Measurements from ENCODE around the gene FAM163B. TPM values are rescaled to one million over a fixed set of nuclear protein-coding genes. Genes with fewer than 3 reads are reported as not detected.

Gene FAM163B
- total and polyA plus RNA-seq, 9 of the 15 experiments (the other 6 are each of a cell fraction or from before 2014, with no cell fraction given) = not detected

DNA sequence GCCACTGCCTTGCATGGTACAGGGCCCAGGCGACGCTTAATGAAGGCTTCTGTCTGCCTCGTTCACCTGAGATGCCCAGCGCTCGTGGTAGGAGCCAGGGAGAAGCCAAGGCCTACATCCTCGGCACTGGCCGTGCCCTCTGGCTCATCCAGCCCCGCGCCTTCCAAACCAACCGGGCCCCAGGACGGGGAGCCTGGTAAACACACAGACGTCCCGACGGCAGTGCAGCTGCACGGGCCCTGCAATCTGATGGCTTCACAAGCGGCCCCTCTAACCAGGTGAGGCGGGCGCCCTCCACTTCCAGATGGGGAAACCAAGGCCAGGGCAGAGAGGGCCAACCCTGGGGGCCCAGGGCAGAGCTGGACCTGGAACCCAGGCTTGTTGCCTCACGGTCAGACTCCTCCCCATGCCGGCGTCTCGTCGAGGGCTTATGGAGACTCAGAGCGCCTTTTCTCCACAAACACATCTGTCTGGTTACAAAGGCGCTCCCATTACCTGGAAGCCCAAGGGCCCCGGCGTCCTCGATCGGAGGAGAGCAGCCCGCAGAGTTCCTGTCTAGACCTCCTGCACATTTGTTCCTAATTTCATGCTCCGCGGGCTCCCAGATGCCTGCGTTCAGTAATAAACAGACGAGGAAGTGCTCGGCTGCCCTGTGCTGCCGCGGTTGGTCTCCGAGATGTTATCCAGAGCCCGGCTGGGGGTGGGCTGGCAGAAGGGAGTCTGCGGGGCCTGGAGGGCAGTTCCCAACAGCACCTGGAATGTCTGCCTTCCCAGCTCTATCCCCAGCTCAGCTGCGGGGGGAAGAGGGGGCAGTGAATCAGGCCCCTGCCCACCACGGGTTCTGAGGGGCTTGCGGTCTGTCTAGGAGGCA lies 23.5 kb downstream of the FAM163B start:
- Histone ChIP-seq H3K9me3 (replicated peaks; ENCODE audit: control insufficient read depth, insufficient read depth, low read depth, low read length) (peaks cover 4% of the 10 kb centered on the region), H3K4me2 (ENCODE audit: insufficient read depth, low read length) (no peak overlapping the region), H4K20me1 (replicated peaks; ENCODE audit: control insufficient read depth, insufficient read depth, low read length) (no peaks in the 10 kb centered on the region; the same call in 1 of the 2 replicates), H3K4me1 (replicated peaks in 1 of 2; ENCODE audit: control insufficient read depth in 2 of 2, insufficient read depth in 2 of 2, low read length in 2 of 2) (peaks cover 0 to 6% of the 10 kb centered on the region in 2 experiments; a peak in 2 of 5 replicates), H2AFZ (ENCODE audit: low read depth, low read length) (no peak overlapping the region), H3K27me3 (ENCODE audit: control insufficient read depth in 2 of 2, insufficient read depth in 2 of 2, low read length in 2 of 2) (peaks cover 18 to 59% of the 10 kb centered on the region in 2 experiments; a peak in 4 of 5 replicates), H3K27ac (ENCODE audit: extremely low read depth, low read depth, low read length) (no peak overlapping the region), H3K36me3 (ENCODE audit: control insufficient read depth, insufficient read depth, low read length) (no peaks in the 10 kb centered on the region), H3K79me2 (ENCODE audit: control insufficient read depth, insufficient read depth, low read length) (no peaks in the 10 kb centered on the region), H3K9ac (ENCODE audit: insufficient read depth in 1 of 2, low read depth in 2 of 2, low read length in 2 of 2) (no peak overlapping the region; a peak in 1 of 4 replicates), H3K4me3 (no peak overlapping the region), H3K9me1 (ENCODE audit: control insufficient read depth, insufficient read depth, low read length) (no peaks in the 10 kb centered on the region)
- WGBS (ENCODE audit: insufficient coverage, low coverage, missing lambda C conversion rate) = under 1% methylated on average over 37 of the region's 43 CpGs
- DNase-seq (ENCODE audit: extremely low read depth in 1 of 4, low spot score in 3 of 4) = no peak
- ChIA-PET CTCF (ENCODE audit: low intra/inter-chr PET ratio) (no interaction called here), POLR2A (interaction anchor here (0.6 to 1.1 kb wide), 2 partner anchors 8 to 10 kb away, joined by 3 to 6 read pairs; no protein-coding TSS in a partner anchor)
- no peak for ATAC-seq
- FAIRE-seq = no peak
- intact Hi-C loops (cut with micrococcal nuclease) = no loop called here
- BruUV-seq (replicated peaks) = no TSS peak
- in situ Hi-C loops (cut with MboI) = no loop called here
- TF ChIP-seq SAFB2 (IDR thresholded peaks at IDR 0.05; ENCODE audit: borderline replicate concordance, low read depth, low read length, severe bottlenecking) (no peak), POLR2H (tag; IDR thresholded peaks at IDR 0.05; ENCODE audit: low read depth) (no peak), TAF9B (IDR thresholded peaks at IDR 0.05; ENCODE audit: partially characterized antibody) (no peak), RBM25 (IDR thresholded peaks at IDR 0.05; ENCODE audit: low read depth, low read length, severe bottlenecking) (no peak), HDAC1 (IDR thresholded peaks at IDR 0.05) (no peak), ZNF644 (tag; IDR thresholded peaks at IDR 0.05; ENCODE audit: low read depth) (no peak), ZNF24 (IDR thresholded peaks at IDR 0.05) (no peak), TGIF2 (CRISPR knock-in tag; IDR thresholded peaks at IDR 0.05) (no peak), ZNF699 (CRISPR knock-in tag; IDR thresholded peaks at IDR 0.05; ENCODE audit: insufficient replicate concordance) (no peak), TAF1 (IDR thresholded peaks at IDR 0.05; ENCODE audit: control insufficient read depth, extremely low read depth, insufficient read depth, low read length, severe bottlenecking) (no peak), TOE1 (IDR thresholded peaks at IDR 0.05; ENCODE audit: borderline replicate concordance) (no peak), TOE1 (CRISPR knock-in tag; IDR thresholded peaks at IDR 0.05; ENCODE audit: borderline replicate concordance, low read depth) (no peak), ZSCAN32 (CRISPR knock-in tag; IDR thresholded peaks at IDR 0.05) (no peak), MCM3 (IDR thresholded peaks at IDR 0.05) (no peak), RBM14 (IDR thresholded peaks at IDR 0.05; ENCODE audit: borderline replicate concordance, insufficient read depth, low read depth, low read length) (no peak), ILK (tag; IDR thresholded peaks at IDR 0.05; ENCODE audit: borderline replicate concordance, low read depth) (no peak), MTA3 (IDR thresholded peaks at IDR 0.05; ENCODE audit: borderline replicate concordance) (no peak)
- TF ChIP-seq, protein P1, sequence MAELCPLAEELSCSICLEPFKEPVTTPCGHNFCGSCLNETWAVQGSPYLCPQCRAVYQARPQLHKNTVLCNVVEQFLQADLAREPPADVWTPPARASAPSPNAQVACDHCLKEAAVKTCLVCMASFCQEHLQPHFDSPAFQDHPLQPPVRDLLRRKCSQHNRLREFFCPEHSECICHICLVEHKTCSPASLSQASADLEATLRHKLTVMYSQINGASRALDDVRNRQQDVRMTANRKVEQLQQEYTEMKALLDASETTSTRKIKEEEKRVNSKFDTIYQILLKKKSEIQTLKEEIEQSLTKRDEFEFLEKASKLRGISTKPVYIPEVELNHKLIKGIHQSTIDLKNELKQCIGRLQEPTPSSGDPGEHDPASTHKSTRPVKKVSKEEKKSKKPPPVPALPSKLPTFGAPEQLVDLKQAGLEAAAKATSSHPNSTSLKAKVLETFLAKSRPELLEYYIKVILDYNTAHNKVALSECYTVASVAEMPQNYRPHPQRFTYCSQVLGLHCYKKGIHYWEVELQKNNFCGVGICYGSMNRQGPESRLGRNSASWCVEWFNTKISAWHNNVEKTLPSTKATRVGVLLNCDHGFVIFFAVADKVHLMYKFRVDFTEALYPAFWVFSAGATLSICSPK (IDR thresholded peaks at IDR 0.05; ENCODE audit: borderline replicate concordance) = no peak
- TF ChIP-seq, protein P2, sequence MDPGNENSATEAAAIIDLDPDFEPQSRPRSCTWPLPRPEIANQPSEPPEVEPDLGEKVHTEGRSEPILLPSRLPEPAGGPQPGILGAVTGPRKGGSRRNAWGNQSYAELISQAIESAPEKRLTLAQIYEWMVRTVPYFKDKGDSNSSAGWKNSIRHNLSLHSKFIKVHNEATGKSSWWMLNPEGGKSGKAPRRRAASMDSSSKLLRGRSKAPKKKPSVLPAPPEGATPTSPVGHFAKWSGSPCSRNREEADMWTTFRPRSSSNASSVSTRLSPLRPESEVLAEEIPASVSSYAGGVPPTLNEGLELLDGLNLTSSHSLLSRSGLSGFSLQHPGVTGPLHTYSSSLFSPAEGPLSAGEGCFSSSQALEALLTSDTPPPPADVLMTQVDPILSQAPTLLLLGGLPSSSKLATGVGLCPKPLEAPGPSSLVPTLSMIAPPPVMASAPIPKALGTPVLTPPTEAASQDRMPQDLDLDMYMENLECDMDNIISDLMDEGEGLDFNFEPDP (CRISPR knock-in tag; IDR thresholded peaks at IDR 0.05) = no peak

Data from K562 (cell line).